ENCODE measurements around the gene MRPL38. TPM values are rescaled to one million over a fixed set of nuclear protein-coding genes. Genes with fewer than 3 reads are reported as not detected.

Gene MRPL38
- total RNA-seq, 1 experiment from 2014 or later = 39.4 TPM

GRCh38 chr17:75919611-75920010 lies 14.9 kb upstream of the MRPL38 start:
- no peak for DNase-seq (ENCODE audit: low read depth)

DNA sequence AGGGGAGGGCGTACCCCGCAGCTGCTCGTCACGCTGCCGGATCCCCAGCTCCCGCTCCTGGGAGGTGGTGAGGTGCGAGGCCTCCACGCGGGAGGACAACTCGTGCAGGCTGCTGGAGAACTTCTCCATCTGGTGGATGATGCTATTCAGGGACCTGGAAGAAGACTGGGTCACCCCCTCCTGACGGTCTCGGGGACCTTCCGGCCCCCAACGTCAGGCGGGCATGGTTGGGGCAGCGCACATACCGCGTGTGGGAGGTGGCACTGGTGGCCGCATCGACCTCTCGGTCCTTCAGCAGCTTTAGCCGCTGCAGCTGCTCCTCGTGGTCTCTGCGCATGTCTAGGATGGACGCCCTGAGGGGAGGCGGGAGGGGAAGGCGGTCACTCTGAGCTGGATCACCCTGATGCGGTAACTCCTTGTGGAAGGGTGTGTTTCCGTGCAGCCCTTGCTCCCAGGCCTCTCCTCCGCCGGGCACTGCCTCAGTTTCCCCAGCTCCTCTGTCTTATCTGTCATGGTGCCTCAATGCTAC lies 13.3 kb upstream of the MRPL38 start:
- no peak for DNase-seq (ENCODE audit: low read depth)

DNA sequence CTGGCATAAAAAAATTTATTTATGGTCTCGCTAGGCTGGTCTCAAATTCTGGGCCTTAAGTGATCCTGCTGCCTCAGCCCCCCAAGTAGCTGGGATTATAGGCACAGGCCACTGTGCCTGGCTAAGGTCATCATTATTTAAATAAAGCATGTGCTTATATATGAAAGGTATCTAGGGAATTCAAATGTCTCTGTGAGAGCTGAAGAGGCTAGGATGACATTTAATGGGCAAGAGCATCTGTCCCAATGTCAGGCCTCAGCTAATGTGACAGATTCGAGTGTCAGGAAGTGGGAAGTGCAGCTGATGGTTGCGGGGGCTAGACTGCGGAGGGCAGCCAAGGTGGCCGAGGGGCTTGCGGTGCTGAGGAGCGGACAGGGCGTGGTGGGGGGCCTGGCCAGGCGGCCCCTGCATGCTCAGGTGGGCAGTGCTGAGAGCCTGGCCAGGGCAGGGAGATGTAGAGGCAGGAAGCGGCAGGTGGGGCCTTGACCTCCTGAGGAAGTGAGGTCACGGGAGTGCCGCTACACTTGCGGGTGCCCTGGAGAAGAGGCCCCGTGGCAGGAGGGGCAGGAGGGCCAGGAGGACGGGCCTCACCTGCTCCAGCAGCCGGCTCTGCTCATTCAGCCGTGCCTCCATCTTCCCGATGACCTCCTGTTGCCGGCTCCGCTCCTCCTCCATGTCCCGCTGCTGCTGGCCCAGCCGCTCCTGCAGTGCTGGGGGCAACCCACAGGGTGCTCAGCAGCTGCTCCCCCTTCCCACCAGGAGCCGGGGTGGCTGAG lies 12.6 kb upstream of the MRPL38 start:
- no peak for DNase-seq (ENCODE audit: low read depth)

DNA sequence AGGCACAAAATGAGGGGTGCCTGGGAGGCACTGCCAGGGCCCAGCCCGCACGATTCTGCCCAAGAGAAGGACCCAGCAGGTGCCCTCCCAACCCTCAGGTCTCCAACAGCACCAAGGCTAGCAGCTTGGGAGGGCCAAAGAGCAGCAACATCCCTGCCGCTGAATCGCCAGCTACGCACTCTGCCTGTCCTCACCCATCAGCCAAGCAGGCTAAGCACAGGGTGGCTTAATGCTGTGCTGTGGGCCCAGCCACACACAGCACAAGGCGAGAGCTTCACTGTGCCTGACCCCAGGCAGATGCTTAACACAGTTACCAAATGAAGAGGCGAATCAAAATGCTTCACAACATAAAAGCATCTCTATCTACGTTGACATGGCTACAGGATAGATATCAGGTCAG lies 10.6 kb upstream of the MRPL38 start:
- DNase-seq (ENCODE audit: low read depth) = no peak

- no peak for DNase-seq (ENCODE audit: low read depth)
Measured at GRCh38 chr17:75914643-75915267, 10.1 kb upstream of the MRPL38 start.

DNA sequence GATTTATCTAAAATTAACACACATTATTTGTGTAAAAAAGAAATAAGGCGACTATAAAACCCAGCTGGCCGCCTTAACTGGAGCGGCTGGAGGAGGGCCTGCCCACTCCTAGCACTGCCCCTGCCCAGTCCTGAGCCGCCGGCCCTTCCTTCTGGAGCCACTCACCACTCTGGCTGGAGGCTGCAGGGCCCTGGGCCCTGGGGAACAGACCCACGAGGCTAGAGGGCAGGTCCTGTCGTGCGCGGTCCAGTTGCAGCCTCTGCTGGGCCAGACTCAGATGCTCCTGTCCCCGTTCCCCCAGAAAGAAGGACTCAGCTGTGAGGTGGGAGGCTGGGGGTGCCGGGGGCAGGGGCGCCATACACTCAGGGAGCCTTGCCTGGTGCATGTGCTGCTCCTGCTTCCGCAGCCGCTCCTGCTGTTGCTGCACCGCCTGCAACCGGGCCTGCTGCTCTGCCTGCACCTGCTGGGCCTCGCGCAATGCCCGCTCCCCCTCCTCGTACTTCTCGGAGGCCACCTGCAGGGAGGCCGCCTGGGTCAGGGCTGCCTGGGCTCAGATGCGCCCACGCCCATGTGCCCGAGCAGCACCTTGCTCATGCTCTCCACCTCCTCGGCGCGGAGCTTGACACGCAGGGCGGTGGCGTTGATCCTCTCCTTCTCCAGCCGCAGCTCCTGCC lies 9.0 kb upstream of the MRPL38 start:
- DNase-seq (ENCODE audit: low read depth) = no peak

DNA sequence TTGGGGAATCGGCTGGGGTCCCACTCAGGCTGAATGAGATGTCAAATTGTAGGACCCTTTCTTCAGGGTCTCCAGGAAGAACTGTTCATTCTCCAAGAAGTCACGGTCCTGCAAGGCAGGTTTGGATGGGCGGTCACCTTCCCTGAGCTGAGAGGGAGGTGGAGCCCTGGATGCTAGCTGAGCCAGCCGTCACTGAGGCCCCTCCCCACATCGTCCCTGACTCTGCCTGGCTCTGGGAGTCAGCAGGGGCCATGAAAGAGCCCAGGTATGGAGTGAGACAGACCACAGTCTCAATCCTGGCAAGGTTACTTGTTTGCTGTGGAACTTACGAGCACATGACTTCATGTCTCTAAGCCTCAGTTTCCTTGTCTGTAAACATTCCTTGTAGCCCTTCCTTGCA lies 6.0 kb upstream of the MRPL38 start:
- no peak for DNase-seq (ENCODE audit: low read depth)

GRCh38 chr17:75909812-75910274 lies 5.2 kb upstream of the MRPL38 start:
- DNase-seq (ENCODE audit: low read depth) = no peak

GRCh38 chr17:75909051-75909811 lies 4.5 kb upstream of the MRPL38 start:
- DNase-seq (ENCODE audit: low read depth) = no peak

- DNase-seq (ENCODE audit: low read depth) = peak; percentile 18
Measured at GRCh38 chr17:75908201-75908600, 3.5 kb upstream of the MRPL38 start.

DNA sequence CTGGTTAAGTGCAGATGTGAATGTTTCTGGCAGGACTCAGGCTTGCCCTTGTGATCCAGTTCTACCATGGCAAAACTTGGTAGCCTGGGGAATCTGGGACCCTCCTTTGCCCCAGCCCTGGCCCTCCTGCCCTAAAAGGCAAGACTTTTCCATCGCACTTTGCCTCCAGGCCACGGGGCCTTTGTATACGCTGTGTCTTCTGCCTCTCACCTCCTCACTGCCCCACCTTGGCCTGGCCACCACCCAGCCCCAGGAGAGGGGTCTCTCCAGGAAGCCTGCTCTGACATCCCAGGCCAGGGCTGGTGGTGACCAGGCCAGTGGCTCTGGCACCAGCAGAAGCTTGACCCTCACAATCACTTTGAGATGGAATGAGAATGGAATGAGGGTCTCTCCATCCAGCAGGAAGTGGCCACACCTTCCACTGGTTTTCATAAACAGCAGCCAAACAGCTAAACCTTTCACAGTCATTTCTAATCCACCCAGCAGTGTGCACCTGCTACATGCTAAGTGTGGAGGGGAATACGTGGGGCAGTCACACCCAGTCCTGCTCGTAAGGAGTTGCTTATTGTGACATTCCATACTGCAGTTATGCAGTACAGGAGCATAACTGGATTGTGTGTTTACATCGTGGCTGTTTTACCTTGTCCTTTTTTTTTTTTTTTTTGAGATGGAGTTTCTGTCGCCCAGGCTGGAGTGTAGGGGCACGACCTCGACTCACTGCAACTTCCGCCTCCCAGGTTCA lies 1.6 kb upstream of the MRPL38 start:
- DNase-seq (ENCODE audit: low read depth) = no peak

- DNase-seq (ENCODE audit: low read depth) = no peak
Measured at GRCh38 chr17:75902406-75902805, 2.3 kb downstream of the MRPL38 start.

DNA sequence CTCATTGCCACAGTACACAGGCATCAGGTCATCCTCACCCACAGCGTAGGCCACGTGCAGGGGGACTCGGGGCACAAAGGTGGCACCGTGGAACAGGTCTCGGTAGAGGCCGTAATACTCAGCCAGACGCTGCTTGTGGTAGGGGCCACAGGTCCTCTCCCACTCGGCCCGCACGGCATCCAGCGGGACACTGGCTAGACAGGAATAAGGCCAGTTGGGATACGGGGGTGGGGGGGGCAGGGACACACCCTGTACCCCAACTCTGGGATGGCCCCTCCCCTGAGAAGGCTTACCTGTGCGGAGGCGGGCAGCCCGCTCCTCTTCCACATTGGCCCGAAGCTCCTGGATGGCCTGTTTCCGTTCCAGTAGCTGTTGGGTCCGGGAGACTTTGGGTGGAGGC lies 3.0 kb downstream of the MRPL38 start:
- DNase-seq (ENCODE audit: low read depth) = no peak

DNA sequence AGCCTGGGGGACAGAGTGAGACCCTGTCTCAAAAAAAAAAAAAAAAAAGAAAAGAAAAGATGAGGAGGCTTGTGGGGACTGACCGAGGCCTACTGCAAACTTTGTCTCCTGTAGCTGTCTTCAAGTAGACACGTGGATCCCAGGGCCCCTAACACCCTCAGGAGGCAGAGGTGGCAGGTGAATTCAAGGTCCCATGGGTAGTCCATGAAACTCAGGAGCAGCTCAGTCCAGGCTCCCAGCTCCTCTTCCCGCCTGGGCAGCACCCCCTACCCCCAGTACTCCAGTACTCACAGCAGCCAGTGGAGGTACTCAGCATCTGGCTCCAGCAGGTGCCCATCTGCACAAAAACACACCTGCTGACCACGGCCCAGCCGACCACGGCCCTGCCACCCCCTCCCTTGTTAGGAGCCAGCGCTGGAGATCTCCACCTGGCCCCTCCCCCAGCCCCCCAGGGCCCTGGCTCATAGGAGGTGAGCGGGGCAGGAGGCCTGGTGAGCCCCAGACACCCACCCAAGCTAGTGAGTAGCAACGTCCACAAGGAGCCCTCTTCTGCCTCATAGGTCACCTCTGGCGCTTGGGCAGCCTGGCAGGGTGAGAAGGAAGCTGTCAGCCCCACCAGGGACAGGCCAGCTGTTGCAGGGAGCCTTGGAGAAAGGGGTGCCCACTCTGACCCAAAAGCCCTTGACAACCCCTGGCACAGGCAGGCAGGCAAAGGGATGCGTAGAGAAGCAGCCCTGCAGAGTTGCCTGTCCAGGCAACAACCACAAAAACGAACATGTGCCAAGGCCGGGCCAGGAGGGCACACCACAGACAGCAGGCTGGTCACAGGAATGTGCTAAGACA lies 3.8 kb downstream of the MRPL38 start:
- DNase-seq (ENCODE audit: low read depth) = no peak

- no peak for DNase-seq (ENCODE audit: low read depth)
Measured at GRCh38 chr17:75899767-75900468, 4.8 kb downstream of the MRPL38 start.

GRCh38 chr17:75899353-75899752 lies 5.3 kb downstream of the MRPL38 start:
- DNase-seq (ENCODE audit: low read depth) = no peak

DNA sequence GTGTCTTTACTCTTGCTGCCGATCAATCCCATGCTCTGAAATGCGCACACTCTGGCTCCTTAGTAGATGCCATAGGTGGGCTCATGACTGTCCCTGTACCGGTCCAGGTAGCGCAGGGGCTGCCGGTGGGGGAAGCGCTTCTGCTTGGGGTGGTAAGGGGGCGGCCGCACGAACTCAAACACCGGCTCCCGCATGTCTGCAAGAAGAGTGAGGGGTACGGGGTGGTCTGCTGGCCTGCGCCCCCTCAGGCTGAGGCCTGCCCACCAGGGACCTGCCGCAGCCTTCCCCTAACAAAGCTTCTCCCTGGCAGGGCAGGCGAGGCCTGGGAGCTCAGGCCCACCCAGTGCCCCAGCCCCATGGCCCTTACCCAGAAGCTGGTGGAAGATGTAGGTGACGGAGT lies 5.9 kb downstream of the MRPL38 start:
- DNase-seq (ENCODE audit: low read depth) = no peak

- DNase-seq (ENCODE audit: low read depth) = no peak
Measured at GRCh38 chr17:75898065-75898464, 6.6 kb downstream of the MRPL38 start.

GRCh38 chr17:75897160-75898019 lies 7.3 kb downstream of the MRPL38 start:
- no peak for DNase-seq (ENCODE audit: low read depth)

Measured in M059J (cell line).